ENCODE results near the gene BMPR1A. TPM values are rescaled to one million over a fixed set of nuclear protein-coding genes. Genes with fewer than 3 reads are reported as not detected.
"Not testable (repeated sequence)": the region's sequence is repeated elsewhere in the genome, so short reads cannot be mapped to it uniquely, and the experiment has no call there.

Gene BMPR1A
- total and polyA plus RNA-seq, 12 donors: 4.4 to 55.9 (median 27.0) TPM

GRCh38 chr10:86848747-86849146 is 92.3 kb downstream of the BMPR1A start:
- no peak for TF ChIP-seq POLR2A (IDR thresholded peaks at IDR 0.05)
- intact Hi-C loops (cut with DNase I): no loop called here
- H3K36me3 ChIP-seq (replicated peaks in 1 of 2): no peaks in the 10 kb centered on the region
- no peaks in the 10 kb centered on the region for H3K4me1 ChIP-seq (replicated peaks in 1 of 2)
- H3K27me3 ChIP-seq: no peaks in the 10 kb centered on the region
- no peak overlapping the region for H3K4me3 ChIP-seq
- no peaks in the 10 kb centered on the region for H3K9me3 ChIP-seq (replicated peaks in 1 of 3)
- no peak overlapping the region for H3K27ac ChIP-seq
- DNase-seq: no peak

GRCh38 chr10:86849181-86849894 is 92.9 kb downstream of the BMPR1A start:
- H3K36me3 ChIP-seq (replicated peaks in 1 of 2): no peaks in the 10 kb centered on the region
- H3K4me3 ChIP-seq: no peak overlapping the region
- whole genome bisulfite sequencing, 4 donors: 85 to 90% (median 88%) methylated on average over 4 of the region's 4 CpGs
- no peak for DNase-seq
- H3K27me3 ChIP-seq: no peaks in the 10 kb centered on the region
- no peaks in the 10 kb centered on the region for H3K9me3 ChIP-seq (replicated peaks in 1 of 3)
- no peak for TF ChIP-seq CTCF (IDR thresholded peaks at IDR 0.05)
- no peak for TF ChIP-seq POLR2A (IDR thresholded peaks at IDR 0.05)
- intact Hi-C loops (cut with DNase I): no loop called here
- no peak overlapping the region for H3K27ac ChIP-seq
- no peaks in the 10 kb centered on the region for H3K4me1 ChIP-seq (replicated peaks in 1 of 2)

- TF ChIP-seq CTCF (IDR thresholded peaks at IDR 0.05) (no peak), POLR2A (IDR thresholded peaks at IDR 0.05) (no peak)
- intact Hi-C loops (cut with DNase I): no loop called here
- H3K36me3 ChIP-seq (replicated peaks in 1 of 2): no peaks in the 10 kb centered on the region
Measured at GRCh38 chr10:86850481-86850880, 94.1 kb downstream of the BMPR1A start.

GRCh38 chr10:86851328-86852207 is 95.1 kb downstream of the BMPR1A start:
- no peak overlapping the region for H3K4me3 ChIP-seq
- no peaks in the 10 kb centered on the region for H3K27me3 ChIP-seq
- no peaks in the 10 kb centered on the region for H3K36me3 ChIP-seq (replicated peaks in 1 of 2)
- 63 to 71% (median 66%) methylated on average over 11 of the region's 11 CpGs for WGBS, 4 donors
- no peaks in the 10 kb centered on the region for H3K4me1 ChIP-seq (replicated peaks in 1 of 2)
- TF ChIP-seq CTCF (IDR thresholded peaks at IDR 0.05) (no peak), POLR2A (IDR thresholded peaks at IDR 0.05) (no peak)
- DNase-seq: peak in 2 of 7 donors; percentile 16 to 46
- H3K27ac ChIP-seq: no peak overlapping the region
- no peaks in the 10 kb centered on the region for H3K9me3 ChIP-seq (replicated peaks in 1 of 3)
- intact Hi-C loops (cut with DNase I): no loop called here

More at GRCh38 chr10:86850481-86850880, 94.1 kb downstream of the BMPR1A start:
- WGBS, 4 donors: 100% methylated on average over 1 of the region's 1 CpG
- Histone ChIP-seq H3K4me1 (replicated peaks in 1 of 2) (no peaks in the 10 kb centered on the region), H3K27me3 (no peaks in the 10 kb centered on the region), H3K4me3 (no peak overlapping the region), H3K27ac (no peak overlapping the region), H3K9me3 (replicated peaks in 1 of 3) (no peaks in the 10 kb centered on the region)
- DNase-seq: no peak

- 91 to 97% (median 95%) methylated on average over 12 of the region's 12 CpGs for WGBS, 4 donors
- H3K27me3 ChIP-seq; H3K27ac ChIP-seq; H3K4me1 ChIP-seq (replicated peaks in 1 of 2); DNase-seq; H3K9me3 ChIP-seq (replicated peaks in 1 of 3); intact Hi-C loops (cut with DNase I); H3K36me3 ChIP-seq (replicated peaks in 1 of 2); H3K4me3 ChIP-seq: not testable (repeated sequence)
Measured at GRCh38 chr10:86853582-86853981, 97.2 kb downstream of the BMPR1A start.
